DOHH2 (cell line): ENCODE measurements around the gene RAB20.

Source experiments
- EZH2phosphoT487 ChIP-seq: fragments of 200-600 bp; sonication (generic); IDR thresholded peaks from 2 replicates; pipeline ENCODE4 v1.6.1; 2017; ENCODE audit warnings: borderline replicate concordance, mild to moderate bottlenecking, antibody characterized with exemption, low read length, moderate library complexity, mixed read lengths
- TF ChIP-seq, protein P1 (sequence below): fragments of 200-600 bp; sonication (generic); IDR thresholded peaks from one replicate; pipeline ENCODE4 v1.5.1; 2014; ENCODE audit warnings: antibody characterized with exemption, mild to moderate bottlenecking, low read depth, low read length; ENCODE audit not compliant: poor library complexity, severe bottlenecking

DNA sequence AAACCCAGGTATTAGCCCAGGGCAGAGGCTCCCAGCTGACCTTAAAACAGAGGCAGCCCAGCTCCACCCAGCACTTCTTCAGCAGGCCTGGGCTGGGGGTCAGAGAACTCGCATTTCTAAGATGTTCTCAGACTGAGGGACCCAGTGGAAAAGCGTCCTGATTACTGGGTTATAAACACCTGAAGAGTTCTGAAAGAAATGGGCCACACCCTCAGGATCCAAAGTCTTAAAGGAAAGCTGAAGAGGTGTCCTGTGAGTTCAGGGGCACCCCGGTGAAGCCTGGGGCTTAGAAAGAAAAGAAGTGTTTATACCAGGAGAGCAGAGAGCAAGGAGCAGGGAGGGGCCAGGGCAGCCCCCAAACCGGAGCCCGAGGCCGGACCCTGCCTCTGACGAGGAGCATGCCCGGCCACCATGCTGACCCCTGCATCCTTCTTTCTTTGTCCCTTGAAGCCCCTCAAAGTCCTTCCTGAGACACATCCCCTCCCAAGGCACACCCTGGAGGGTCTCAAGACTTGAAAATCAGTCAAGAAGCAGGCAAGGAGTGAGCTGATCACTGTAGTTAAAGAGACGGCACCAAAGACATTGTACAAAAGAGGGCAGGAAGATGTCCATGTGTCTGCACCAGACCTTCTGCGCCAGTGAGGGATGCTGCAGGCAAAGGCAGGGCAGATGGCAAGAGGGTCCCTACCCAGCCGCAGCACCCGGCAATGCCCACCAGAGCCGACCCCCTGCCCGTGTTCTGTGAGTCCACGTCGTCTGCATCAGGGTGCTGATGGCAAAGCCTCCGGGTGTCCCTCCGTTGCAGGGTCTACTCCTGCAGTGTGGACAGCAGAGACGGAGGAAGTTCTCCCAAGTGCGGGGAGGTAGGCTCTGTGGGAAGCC is 10.6 kb upstream of the RAB20 start:
- TF ChIP-seq, protein P1, sequence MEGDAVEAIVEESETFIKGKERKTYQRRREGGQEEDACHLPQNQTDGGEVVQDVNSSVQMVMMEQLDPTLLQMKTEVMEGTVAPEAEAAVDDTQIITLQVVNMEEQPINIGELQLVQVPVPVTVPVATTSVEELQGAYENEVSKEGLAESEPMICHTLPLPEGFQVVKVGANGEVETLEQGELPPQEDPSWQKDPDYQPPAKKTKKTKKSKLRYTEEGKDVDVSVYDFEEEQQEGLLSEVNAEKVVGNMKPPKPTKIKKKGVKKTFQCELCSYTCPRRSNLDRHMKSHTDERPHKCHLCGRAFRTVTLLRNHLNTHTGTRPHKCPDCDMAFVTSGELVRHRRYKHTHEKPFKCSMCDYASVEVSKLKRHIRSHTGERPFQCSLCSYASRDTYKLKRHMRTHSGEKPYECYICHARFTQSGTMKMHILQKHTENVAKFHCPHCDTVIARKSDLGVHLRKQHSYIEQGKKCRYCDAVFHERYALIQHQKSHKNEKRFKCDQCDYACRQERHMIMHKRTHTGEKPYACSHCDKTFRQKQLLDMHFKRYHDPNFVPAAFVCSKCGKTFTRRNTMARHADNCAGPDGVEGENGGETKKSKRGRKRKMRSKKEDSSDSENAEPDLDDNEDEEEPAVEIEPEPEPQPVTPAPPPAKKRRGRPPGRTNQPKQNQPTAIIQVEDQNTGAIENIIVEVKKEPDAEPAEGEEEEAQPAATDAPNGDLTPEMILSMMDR: no peak
- no peak for TF ChIP-seq EZH2phosphoT487
